K562 (cell line): Measurements from ENCODE around the gene KIAA1958. TPM values are rescaled to one million over a fixed set of nuclear protein-coding genes. Genes with fewer than 3 reads are reported as not detected.

Experiments used
- ATAC-seq: fragments of 200-7000 bp; cut with Tn5 transposase; 3 replicates; pipeline ENCODE4 v1.9.1; 2020; ENCODE audit warnings: moderate library complexity
- BruUV-seq: library from RNA; stranded (reverse); fragments of 400-500 nt; replicated peaks from 2 replicates; lab custom pipeline; 2021; lab: Mats Ljungman, UMichigan
- CTCF ChIA-PET: fragments of 300-600 bp; formaldehyde crosslinking; extraction: SDS; loops from one replicate; lab custom pipeline; 2021; ENCODE audit warnings: low intra/inter-chr PET ratio; lab: Yijun Ruan, JAX
- POLR2A ChIA-PET: fragments of 300-600, 350-650 bp; sonication (Branson Sonifier 250); formaldehyde crosslinking; extraction: SDS; loops from one replicate; lab custom pipeline; 2021; ENCODE audit warnings: antibody characterized with exemption, inconsistent platforms; lab: Yijun Ruan, JAX
- DNase-seq, 4 experiments: peaks; one replicate each; pipeline versions ENCODE4 v3.0.0 to v3.0.0-alpha.2; 2011 to 2018; ENCODE audit warnings: low spot score in 3 of 4, mixed read lengths in 3 of 4; ENCODE audit errors: extremely low read depth in 1 of 4
- FAIRE-seq: peaks from 2 replicates; lab custom pipeline; 2011; peaks lifted over from hg19 to GRCh38; lab: Jason Lieb, UNC
- H2AFZ ChIP-seq: 2 replicates; pipeline ENCODE4 v1.6.0; 2011; ENCODE audit warnings: low read depth, low read length, control low read depth, inconsistent platforms
- H3K27ac ChIP-seq: fragments of 200-600 bp; 3 replicates; pipeline ENCODE4 v1.8.0; 2011; ENCODE audit warnings: low read depth, mild to moderate bottlenecking, control low read depth, inconsistent platforms, low read length, moderate library complexity, mixed read lengths; ENCODE audit errors: extremely low read depth
- H3K27me3 ChIP-seq, 2 experiments: fragments of 300-600 bp in 1 of 2; 2 replicates in 1 of 2; 3 replicates in 1 of 2; pipeline versions ENCODE4 v1.6.0 to v1.8.0; 2011; ENCODE audit warnings: inconsistent platforms in 2 of 2, low read length in 2 of 2, mild to moderate bottlenecking in 1 of 2, mixed read lengths in 1 of 2, moderate library complexity in 1 of 2; ENCODE audit not compliant: control insufficient read depth in 2 of 2, insufficient read depth in 2 of 2
- H3K36me3 ChIP-seq: fragments of 300-600 bp; 3 replicates; pipeline ENCODE4 v1.8.0; 2011; ENCODE audit warnings: mild to moderate bottlenecking, low read length, inconsistent platforms; ENCODE audit not compliant: control insufficient read depth, insufficient read depth
- H3K4me1 ChIP-seq, 2 experiments: fragments of 200-600 bp in 1 of 2; replicated peaks in 1 of 2; 2 replicates in 1 of 2; 3 replicates in 1 of 2; pipeline versions ENCODE4 v1.5.1 to v1.8.0; 2011; ENCODE audit warnings: inconsistent platforms in 2 of 2, low read length in 2 of 2, mild to moderate bottlenecking in 1 of 2, mixed read lengths in 1 of 2, moderate library complexity in 1 of 2; ENCODE audit not compliant: control insufficient read depth in 2 of 2, insufficient read depth in 2 of 2
- H3K4me2 ChIP-seq: 2 replicates; pipeline ENCODE4 v1.6.1; 2011; ENCODE audit warnings: low read length, control low read depth, inconsistent platforms, mixed read lengths; ENCODE audit not compliant: insufficient read depth
- H3K4me3 ChIP-seq: fragments of 200-600 bp; sonication (generic), shearing (Covaris generic); 2 replicates; pipeline ENCODE4 v1.5.1; 2016; ENCODE audit warnings: control low read depth, inconsistent platforms
- H3K79me2 ChIP-seq: fragments of 200-600 bp; 3 replicates; pipeline ENCODE4 v1.8.0; 2011; ENCODE audit warnings: low read length, inconsistent platforms; ENCODE audit not compliant: control insufficient read depth, insufficient read depth
- H3K9ac ChIP-seq, 2 experiments: 2 replicates each; pipeline versions ENCODE4 v1.6.0 to v1.6.1; 2011; ENCODE audit warnings: low read depth in 2 of 2, low read length in 2 of 2, control low read depth in 1 of 2, inconsistent platforms in 1 of 2, mild to moderate bottlenecking in 1 of 2, mixed read lengths in 1 of 2; ENCODE audit not compliant: insufficient read depth in 1 of 2
- H3K9me1 ChIP-seq: one replicate; pipeline ENCODE4 v1.6.0; 2011; ENCODE audit warnings: inconsistent platforms, mild to moderate bottlenecking, low read length, moderate library complexity; ENCODE audit not compliant: control insufficient read depth, insufficient read depth
- H3K9me3 ChIP-seq: replicated peaks from 2 replicates; pipeline ENCODE4 v1.5.1; 2011; ENCODE audit warnings: low read depth, low read length, inconsistent platforms; ENCODE audit not compliant: control insufficient read depth, insufficient read depth
- H4K20me1 ChIP-seq: replicated peaks from 2 replicates; pipeline ENCODE4 v1.6.1; 2011; ENCODE audit warnings: low read length, inconsistent platforms, mixed read lengths; ENCODE audit not compliant: control insufficient read depth, insufficient read depth
- FOXP4 ChIP-seq: sonication (generic); formaldehyde crosslinking; IDR thresholded peaks from 2 replicates; pipeline ENCODE4 v1.8.0; 2022; ENCODE audit warnings: mild to moderate bottlenecking, missing genetic modification reagents, borderline replicate concordance
- NFE2 ChIP-seq: IDR thresholded peaks from 2 replicates; pipeline ENCODE4 v1.6.1; 2014; ENCODE audit warnings: antibody characterized with exemption, low read depth
- POLR2H ChIP-seq: IDR thresholded peaks from 2 replicates; pipeline ENCODE4 v1.6.1; 2016; ENCODE audit warnings: missing genetic modification characterization, low read depth, mild to moderate bottlenecking, control low read depth, missing compliant biosample characterization, moderate library complexity
- RAD21 ChIP-seq, 2 experiments: fragments of 250-450 bp in 1 of 2; fragments of 450-650 bp in 1 of 2; sonication (Bioruptor Pico) in 1 of 2; formaldehyde crosslinking in 1 of 2; IDR thresholded peaks in 1 of 2; conservative IDR thresholded peaks in 1 of 2; 2 replicates each; pipeline versions ENCODE4 v1.4.0 to v1.8.0; 2020 to 2022; ENCODE audit warnings: mild to moderate bottlenecking in 2 of 2, moderate library complexity in 1 of 2
- RFX5 ChIP-seq: IDR thresholded peaks from 2 replicates; pipeline ENCODE4 v1.6.1; 2011; ENCODE audit warnings: low read depth, mild to moderate bottlenecking, improper control_type of control experiment, low read length
- SMC3 ChIP-seq: conservative IDR thresholded peaks from 2 replicates; pipeline ENCODE4 v1.6.1; 2011; ENCODE audit warnings: low read depth, low read length, improper control_type of control experiment; ENCODE audit not compliant: insufficient read depth
- ZNF583 ChIP-seq: fragments of 250-450 bp; sonication (Bioruptor Pico); IDR thresholded peaks from 2 replicates; pipeline ENCODE4 v1.4.0; 2020
- WGBS: fragments of 100-300 bp; shearing (Covaris generic); methylation state at CpG from one replicate; pipeline ENCODE4 v1.1.6; 2016; ENCODE audit warnings: low coverage, mixed read lengths; ENCODE audit not compliant: insufficient coverage; ENCODE audit errors: missing lambda C conversion rate; 5-methylcytosine and 5-hydroxymethylcytosine counted together
- in situ Hi-C: fragments of 300-500 bp; cut with MboI; formaldehyde crosslinking; loops from 4 replicates; pipeline ENCODE4 v1.15.0; 2018; ENCODE audit warnings: inconsistent platforms, mixed read lengths
- intact Hi-C: fragments of 100-400 bp; cut with micrococcal nuclease; formaldehyde crosslinking; loops from 2 replicates; pipeline ENCODE4 v1.14.2; 2022
- polyA plus RNA-seq, 8 experiments: library from polyadenylated mRNA; depleted of rRNA in 4 of 8; stranded (reverse) in 5 of 8; unstranded in 3 of 8; fragments of >200 nt; fragmentation: Nextera tagmentation in 2 of 8; fragmentation: Illumina TruSeq in 1 of 8; extraction: Ambion mirVana in 2 of 8; extraction: Trizol in 1 of 8; gene quantifications; 2 replicates each; pipeline versions ENCODE4 v1.2.1 to v1.2.3, GENCODE V29; 2011 to 2014; ENCODE audit warnings: inconsistent platforms in 1 of 8, missing spikeins in 1 of 8
- total RNA-seq, 7 experiments: library from RNA; depleted of rRNA in 6 of 7; stranded (reverse); fragments of >200 nt in 6 of 7; fragmentation: Illumina TruSeq in 2 of 7; extraction: Trizol in 2 of 7; gene quantifications; 2 replicates each; pipeline versions ENCODE4 v1.2.1 to v1.2.3, GENCODE V29; 2011 to 2021; ENCODE audit warnings: low replicate concordance in 1 of 7
- TF ChIP-seq, protein P1 (sequence below), 3 experiments: IDR thresholded peaks in 2 of 3; conservative IDR thresholded peaks in 1 of 3; 2 replicates each; pipeline ENCODE4 v1.5.1; 2011 to 2012; ENCODE audit warnings: low read length in 3 of 3, mild to moderate bottlenecking in 3 of 3, control low read depth in 2 of 3, improper control_type of control experiment in 1 of 3, inconsistent platforms in 1 of 3, low read depth in 1 of 3, mixed read lengths in 1 of 3, moderate library complexity in 1 of 3; ENCODE audit not compliant: insufficient read depth in 2 of 3
- TF ChIP-seq, protein P2 (sequence below): IDR thresholded peaks from 2 replicates; pipeline ENCODE4 v1.6.1; 2011; ENCODE audit warnings: borderline replicate concordance, low read depth, mild to moderate bottlenecking, moderate library complexity, low read length; ENCODE audit not compliant: insufficient read depth, poor library complexity, severe bottlenecking
- TF ChIP-seq, protein P3 (sequence below): fragments of 250-450 bp; sonication (Bioruptor Pico); IDR thresholded peaks from 2 replicates; pipeline ENCODE4 v1.8.0; 2022; ENCODE audit warnings: moderate library complexity, mild to moderate bottlenecking, inconsistent platforms

Gene KIAA1958
- total and polyA plus RNA-seq, 9 of the 15 experiments (the other 6 are each of a cell fraction or from before 2014, with no cell fraction given), result 1.1 to 16.0 (median 10.1) TPM

- TF ChIP-seq, protein P1, sequence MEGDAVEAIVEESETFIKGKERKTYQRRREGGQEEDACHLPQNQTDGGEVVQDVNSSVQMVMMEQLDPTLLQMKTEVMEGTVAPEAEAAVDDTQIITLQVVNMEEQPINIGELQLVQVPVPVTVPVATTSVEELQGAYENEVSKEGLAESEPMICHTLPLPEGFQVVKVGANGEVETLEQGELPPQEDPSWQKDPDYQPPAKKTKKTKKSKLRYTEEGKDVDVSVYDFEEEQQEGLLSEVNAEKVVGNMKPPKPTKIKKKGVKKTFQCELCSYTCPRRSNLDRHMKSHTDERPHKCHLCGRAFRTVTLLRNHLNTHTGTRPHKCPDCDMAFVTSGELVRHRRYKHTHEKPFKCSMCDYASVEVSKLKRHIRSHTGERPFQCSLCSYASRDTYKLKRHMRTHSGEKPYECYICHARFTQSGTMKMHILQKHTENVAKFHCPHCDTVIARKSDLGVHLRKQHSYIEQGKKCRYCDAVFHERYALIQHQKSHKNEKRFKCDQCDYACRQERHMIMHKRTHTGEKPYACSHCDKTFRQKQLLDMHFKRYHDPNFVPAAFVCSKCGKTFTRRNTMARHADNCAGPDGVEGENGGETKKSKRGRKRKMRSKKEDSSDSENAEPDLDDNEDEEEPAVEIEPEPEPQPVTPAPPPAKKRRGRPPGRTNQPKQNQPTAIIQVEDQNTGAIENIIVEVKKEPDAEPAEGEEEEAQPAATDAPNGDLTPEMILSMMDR (IDR thresholded peaks at IDR 0.05 in 2 of 3, conservative IDR thresholded peaks at IDR 0.05 in 1 of 3; ENCODE audit: insufficient read depth in 2 of 3, low read depth in 1 of 3, low read length in 3 of 3), result peak; percentile 9 to 41 (median 24); a peak in 3 of 6 replicates
- TF ChIP-seq POLR2H (tag), result no peak
- TF ChIP-seq, all 486 proteins: peak for 3
Measured at GRCh38 chr9:112705768-112706427, 219.3 kb downstream of the KIAA1958 start (continued).

DNA sequence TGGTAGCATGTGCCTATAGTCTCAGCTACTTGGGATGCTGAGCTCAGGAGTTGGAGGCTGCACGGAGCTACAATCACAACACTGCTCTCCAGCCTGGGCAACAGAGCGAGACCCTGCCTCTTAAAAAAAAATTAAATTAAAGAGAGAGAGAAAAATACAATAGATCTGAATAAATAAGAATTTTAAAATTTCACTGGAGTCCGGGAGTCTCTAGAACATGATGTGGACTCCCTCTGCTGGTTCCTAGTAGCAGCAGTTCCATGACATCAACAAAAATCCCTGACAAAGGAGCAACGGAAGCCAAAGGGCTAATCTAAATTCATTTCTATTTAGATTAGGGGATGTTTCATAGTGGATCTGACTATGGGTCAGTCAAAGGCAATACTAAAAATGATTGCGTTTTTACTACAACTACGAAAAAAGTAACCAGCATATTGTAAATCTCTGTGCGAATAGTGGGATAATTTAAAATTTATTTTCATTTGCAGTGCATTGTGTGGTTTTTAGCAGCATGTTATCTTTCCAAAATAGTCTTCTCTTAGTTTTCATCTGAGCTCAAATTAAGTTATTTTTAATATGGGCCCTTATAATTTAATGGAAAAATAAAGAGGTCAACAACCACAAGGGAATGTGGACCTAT is 224.5 kb downstream of the KIAA1958 start:
- H4K20me1 ChIP-seq, result no peaks in the 10 kb centered on the region; the same call in 1 of the 2 replicates
- no peak overlapping the region for H2AFZ ChIP-seq
- H3K36me3 ChIP-seq, result peaks cover 45% of the 10 kb centered on the region
- H3K79me2 ChIP-seq, result peaks cover 77% of the 10 kb centered on the region
- in situ Hi-C loops, result no loop called here
- intact Hi-C loops, result loop anchor here (1.0 to 10.0 kb wide), 4 partner anchors 206 to 626 kb away; partner anchors contain the start of gene HSDL2
- no peaks in the 10 kb centered on the region for H3K27me3 ChIP-seq
- 0 out of 2 replicates have a peak, but pooled peaks cover 2% of the 10 kb centered on the region for H3K9me3 ChIP-seq
- peak in 2 of 4 experiments; percentile 15 to 42 for DNase-seq
- ChIA-PET CTCF (no interaction called here), POLR2A (interaction anchor here (0.6 to 1.4 kb wide), 2 partner anchors 47 to 54 kb away, joined by 3 read pairs; no protein-coding TSS in a partner anchor)
- no TSS peak for BruUV-seq
- H3K4me1 ChIP-seq, result no peaks in the 10 kb centered on the region
- no peak overlapping the region for H3K4me2 ChIP-seq
- no peak overlapping the region for H3K4me3 ChIP-seq
- H3K27ac ChIP-seq, result no peak overlapping the region
- 62% methylated on average over 7 of the region's 7 CpGs for WGBS
- peak; percentile 78 for ATAC-seq
- H3K9me1 ChIP-seq, result no peaks in the 10 kb centered on the region
- no peak overlapping the region for H3K9ac ChIP-seq
- FAIRE-seq, result peak; percentile 80
- TF ChIP-seq, protein P2, sequence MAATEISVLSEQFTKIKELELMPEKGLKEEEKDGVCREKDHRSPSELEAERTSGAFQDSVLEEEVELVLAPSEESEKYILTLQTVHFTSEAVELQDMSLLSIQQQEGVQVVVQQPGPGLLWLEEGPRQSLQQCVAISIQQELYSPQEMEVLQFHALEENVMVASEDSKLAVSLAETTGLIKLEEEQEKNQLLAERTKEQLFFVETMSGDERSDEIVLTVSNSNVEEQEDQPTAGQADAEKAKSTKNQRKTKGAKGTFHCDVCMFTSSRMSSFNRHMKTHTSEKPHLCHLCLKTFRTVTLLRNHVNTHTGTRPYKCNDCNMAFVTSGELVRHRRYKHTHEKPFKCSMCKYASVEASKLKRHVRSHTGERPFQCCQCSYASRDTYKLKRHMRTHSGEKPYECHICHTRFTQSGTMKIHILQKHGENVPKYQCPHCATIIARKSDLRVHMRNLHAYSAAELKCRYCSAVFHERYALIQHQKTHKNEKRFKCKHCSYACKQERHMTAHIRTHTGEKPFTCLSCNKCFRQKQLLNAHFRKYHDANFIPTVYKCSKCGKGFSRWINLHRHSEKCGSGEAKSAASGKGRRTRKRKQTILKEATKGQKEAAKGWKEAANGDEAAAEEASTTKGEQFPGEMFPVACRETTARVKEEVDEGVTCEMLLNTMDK, result peak; percentile 51
- TF ChIP-seq NFE2 (peak; percentile 30; the same call in 1 of the 2 replicates), SMC3 (0 out of 2 replicates have a peak, but pooled peaks have one; percentile 15), ZNF583 (CRISPR knock-in tag) (no peak), RFX5 (no peak), RAD21 (CRISPR knock-in tag; conservative IDR thresholded peaks at IDR 0.05 in 1 of 2, IDR thresholded peaks at IDR 0.05 in 1 of 2) (peak; percentile 37 to 43; a peak in 3 of 4 replicates), FOXP4 (CRISPR knock-in tag) (no peak)
- TF ChIP-seq, protein P3, sequence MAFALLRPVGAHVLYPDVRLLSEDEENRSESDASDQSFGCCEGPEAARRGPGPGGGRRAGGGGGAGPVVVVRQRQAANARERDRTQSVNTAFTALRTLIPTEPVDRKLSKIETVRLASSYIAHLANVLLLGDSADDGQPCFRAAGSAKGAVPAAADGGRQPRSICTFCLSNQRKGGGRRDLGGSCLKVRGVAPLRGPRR (CRISPR knock-in tag), result no peak
